HG02943 (cell line): ENCODE data around the gene RPL28.

Source experiments
- ATAC-seq: cut with Tn5 transposase; IDR thresholded peaks from one replicate; pipeline ENCODE4 v1.9.1; 2021; ENCODE audit warnings: mild to moderate bottlenecking, low read depth, moderate library complexity; ENCODE audit not compliant: unreplicated experiment

RPL28 gene

DNA sequence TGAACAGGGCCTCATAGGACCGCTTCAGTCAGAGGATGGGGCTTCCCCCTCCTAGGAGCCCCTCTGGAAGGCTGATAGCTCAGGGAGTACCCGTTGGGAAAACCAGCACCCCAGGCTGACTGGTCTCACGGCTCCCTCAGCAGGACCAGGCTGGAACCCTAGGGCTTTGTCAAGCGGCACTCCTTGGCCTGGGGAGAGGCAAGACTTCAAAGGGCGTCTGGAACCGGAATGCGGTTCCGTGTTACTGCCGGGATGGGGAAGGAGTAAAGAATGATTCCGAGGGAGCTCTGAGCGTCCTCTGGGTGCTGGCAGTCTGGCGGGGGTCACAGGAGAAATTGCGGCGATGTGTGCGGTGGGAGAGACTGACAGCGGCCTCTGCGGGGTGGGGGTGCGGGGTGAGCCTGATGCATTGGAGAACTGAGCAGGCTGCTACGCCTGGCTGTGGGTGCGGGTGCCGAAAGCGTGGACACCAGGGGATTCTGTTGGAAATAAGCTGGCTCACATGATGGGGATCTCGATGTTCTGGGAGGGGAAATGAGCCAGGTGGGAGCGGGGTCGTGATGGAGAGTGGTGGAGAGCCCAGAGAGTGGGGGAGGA lies 33.1 kb upstream of the RPL28 start:
- no peak for ATAC-seq

DNA sequence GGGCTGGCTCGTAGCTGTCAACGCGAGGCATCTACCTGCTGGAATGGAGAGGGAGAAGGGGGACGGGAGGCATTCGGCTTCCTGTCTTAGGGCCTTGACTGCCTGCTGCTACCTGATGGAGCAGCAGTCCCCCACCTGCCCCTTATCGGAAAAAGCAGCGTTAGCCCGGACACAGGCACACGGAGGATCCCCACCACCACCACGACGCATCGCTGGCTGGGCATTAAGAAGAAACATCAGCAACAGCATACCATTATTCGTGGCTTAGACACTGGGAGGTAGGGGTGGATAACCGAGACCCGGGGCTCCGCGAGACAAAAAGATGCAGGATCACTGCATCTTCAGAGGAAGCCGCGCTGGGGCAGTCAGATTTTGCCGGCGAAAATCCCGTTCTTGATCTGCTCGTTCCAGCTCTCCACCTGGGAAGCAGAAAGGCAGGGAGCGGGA lies 32.4 kb upstream of the RPL28 start:
- ATAC-seq = no peak

DNA sequence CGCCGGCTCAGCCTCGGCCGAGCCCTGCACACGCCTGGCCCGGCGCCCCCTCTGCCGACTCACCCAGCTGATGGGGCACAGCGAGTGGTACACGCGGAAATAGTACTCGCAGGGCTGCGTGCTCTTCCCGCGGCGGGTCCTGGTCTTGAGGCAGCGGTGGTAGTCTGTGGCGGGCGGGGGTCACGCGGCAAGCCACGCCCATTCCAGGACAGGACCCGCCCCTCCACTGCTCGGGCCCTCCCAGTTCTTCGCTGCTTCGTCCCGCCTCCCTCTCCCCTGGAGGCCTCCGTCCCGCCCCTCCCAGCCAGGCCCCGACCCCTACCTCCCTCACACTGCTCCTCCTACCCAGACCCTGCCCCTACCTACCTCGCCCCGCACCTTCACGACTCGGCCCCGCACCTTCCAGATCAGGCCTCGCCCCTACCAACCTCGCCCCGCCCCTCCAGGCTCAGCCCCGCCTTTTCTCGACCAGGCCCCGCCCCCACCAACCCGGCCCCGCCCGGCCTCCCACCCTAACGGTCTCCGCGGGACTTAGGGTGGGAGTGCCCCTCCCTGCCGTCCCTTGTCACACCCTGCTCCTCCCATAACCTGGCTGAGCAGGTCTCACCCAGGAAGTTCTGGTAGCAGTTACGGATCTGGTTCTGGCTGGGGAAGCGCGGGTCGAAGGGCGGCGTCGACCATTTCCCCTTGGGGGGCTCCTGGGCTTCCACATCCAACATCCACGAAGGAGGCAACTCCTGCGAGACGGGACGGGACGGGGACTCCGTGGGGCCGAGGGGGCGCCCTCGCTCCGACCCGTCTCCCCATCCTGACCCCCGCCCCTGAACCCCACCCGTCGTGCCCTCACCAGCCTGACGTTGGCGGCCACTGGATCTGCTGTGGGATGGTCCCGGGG lies 31.7 kb upstream of the RPL28 start:
- ATAC-seq = no peak

DNA sequence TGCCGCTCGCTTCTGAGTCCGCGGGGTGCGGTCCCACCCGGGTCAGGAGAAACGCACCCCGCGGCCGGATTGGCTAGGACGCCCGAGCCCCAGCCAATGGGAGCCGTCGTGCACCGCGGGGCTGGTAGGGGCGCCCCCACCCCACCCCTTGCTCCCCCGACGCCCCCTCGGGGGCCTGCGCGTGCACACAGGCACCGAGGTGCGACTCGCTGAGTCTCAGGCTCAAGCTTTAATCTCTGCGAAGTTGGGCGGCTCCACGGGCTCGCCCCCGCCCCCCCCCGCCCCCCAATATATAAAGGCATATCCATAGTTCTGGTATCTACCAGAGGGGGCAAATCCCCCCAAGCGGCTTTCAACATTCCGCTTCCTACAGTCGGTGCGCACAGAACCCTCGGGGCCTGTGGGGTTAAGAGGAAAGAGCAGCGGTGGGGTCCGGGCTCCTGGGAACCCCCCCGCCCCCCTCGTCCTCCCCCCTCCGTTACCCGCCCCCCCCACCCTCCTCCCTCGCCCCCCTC lies 31.0 kb upstream of the RPL28 start, which contains the start of gene COX6B2:
Gene COX6B2 (minus strand): TSS at position 22 of the 515 bp plus-strand sequence. CDS start 198 bp downstream, outside the sequence.
- ATAC-seq = no peak

DNA sequence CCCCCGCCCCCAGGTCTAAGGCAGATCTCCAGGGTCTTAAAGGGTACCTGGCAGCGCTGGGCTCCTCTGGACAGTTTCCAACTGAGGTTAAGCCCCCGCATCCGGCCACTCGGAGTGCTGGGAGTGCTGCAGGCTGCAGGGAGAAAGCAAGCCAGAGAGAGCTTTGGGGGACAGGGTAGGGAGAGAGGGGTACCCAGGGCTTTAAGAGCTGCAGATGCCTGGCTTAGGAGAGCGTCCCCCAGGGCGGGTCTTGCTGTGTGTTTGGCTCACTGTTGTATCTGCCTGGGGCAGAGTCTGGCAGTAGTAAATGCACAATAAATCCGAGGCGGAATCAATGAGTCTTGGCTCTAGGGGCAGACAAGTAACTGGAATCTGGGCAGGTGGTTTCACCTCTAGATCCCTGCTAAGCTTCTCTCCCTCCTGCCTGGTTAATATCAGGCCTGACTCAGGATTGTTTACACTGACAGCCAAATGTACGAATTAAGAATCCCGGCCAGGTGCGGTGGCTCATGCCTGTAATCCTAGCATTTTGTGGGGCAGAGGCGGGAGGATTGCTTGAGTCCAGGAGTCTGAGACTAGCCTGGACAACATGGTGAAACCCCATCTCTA lies 30.4 kb upstream of the RPL28 start:
- no peak for ATAC-seq

DNA sequence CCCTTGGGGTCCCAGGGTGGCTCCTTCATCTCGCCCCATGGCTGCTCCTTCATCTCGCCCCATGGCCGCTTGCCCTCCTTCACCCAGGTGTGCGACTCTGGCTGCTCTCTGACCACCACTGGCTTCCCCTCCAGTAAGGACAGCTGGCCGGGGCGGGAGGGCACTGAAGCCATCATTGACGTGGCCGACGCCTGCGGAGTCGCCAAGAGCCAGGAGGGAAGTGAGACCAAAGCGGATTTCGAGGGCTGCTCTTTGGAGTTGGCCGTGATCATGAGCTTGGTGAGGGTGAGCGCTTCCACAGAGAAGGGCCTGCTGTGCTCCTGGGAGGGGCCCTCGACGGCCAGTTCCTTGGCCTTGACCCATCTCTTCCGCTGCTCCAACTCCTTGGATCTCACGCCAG lies 27.2 kb upstream of the RPL28 start:
- no peak for ATAC-seq

DNA sequence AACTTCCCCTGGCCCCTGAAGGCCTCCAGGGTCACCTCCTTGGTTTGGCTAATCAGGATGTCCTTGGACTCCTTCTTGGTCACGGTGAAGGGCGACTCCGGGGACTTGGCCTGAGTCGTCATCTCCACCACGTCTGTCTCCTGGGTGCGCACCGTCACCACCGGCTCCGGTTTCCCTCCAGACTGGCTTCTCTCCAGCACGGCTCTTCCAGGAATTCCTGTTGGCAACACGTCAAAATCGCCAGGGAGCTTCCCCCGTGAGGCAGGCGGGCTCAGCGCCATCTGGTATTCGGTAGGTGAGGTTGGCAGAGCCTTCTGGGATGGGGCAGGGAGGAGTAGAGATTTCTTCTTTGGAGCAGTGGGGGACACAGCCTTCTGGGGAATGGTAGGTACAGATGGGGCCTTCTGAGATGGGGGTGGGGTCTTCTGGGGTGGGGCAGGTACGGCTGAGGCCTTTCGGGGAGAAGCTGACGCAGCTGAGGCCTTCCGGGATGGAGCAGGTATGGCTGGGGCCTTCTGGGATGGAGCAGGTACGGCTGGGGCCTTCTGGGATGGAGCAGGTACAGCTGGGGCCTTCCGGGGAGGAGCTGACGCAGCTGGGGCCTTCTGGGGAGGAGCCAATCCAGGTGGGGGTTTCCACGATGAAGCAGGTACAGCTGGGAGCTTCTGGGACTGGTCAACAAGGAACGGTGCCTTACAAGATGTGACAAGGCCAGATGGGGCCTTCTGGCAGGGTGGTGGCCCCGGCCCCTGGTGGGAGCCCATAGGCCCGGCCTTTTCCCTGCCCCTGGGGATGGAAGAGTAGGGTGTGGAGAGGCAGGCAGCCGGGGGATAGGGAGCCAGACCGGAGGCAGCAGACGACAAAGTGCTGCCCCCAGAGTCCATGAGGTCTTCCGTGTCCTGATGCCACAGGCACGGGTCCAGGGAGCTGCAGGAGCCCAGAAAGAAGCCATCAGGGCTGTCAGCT lies 26.5 kb upstream of the RPL28 start:
- no peak for ATAC-seq

DNA sequence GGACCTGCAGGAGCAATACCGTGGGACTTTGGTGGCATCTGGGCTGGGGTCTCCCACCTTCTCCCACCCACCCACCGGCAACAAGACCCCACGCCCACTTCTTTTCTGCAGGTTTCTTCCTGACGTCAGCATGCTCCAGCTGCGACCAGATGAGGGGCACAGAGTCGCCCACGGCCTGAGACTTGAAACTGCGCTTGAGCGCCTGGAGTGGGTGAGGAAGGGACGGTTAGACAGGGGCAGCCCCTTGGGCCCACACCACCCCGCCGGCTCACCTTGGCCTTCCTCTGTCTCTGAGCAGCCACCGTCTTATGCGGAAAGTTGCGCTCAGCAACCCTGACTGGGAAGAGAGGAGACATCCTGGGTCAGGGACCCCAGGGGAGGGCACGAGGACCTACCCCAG lies 24.8 kb upstream of the RPL28 start:
- ATAC-seq = no peak

DNA sequence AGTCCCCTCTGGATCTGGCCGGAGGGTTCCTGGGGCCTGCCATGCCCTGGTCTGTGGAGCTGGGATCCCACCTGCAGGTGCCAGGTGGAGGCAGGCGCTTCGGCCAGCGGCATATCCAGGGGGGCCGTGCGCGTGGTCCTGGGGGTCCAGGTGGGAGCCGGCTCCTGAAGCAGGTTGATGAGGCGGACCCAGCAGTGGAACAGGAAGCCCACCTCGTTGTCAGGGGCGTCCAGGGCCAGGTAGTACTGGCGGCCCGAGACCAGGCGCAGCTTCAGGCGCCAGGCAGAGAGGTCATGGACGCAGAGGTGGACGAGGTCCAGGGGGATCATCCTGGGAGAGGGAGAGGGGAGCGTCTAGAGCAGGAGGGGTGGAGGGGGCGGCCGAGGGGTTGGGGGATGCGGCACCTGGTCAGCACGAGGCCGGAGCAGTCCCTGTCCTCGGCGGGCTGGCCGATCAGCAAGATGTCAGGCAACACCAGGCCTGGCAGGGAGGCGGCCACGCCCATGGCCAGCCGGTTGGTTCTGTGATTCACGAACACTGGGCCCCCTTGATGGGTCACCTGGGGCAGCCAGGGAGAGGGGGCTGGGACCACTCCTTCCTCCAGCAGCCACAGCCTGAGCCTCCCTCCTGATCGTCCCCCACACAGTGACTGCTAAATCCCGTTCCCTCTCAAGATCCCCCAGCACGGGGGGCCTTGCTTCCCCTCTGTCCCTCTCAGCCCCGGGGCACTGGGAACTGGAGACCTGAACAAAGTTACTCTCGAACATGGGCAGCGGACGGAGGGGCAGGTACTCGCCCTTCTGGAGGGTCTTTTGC lies 23.4 kb upstream of the RPL28 start:
- no peak for ATAC-seq

DNA sequence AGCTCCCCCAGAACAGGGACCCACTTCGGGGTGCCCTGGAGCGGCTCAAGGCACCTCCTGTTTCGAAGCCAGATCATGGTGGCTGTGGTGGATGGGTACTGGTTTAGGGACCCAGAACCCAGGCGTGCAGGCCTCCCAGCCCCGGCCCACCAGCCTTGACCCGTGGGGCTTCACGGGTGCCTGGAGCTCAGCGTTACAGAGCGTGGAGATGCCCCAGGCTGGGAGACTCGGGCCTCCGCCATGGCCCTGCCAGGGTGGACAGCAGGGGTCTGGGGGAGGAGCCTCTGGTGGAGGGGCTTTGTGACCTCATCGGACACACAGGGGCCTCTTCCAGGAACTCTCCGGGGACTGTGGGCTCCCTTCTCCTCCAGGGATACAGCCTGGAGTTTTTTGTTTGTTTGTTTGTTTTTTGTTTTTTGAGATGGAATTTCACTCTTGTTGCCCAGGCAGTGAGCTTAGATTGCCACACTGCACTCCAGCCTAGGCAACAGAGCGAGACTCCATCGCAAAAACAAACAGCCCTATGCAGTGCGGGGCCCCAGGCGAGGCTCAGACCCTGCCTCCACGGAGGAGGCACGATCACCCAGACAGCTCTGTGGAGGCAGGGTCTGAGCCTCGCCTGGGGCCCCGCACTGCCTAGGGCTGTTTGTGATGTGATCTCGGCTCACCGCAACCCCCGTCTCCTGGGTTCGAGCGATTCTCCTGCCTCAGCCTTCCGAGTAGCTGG lies 22.6 kb upstream of the RPL28 start, which contains the start of gene GARIN5B:
Gene GARIN5B (minus strand): TSS at position 271 of the 727 bp plus-strand sequence. CDS start 194 bp downstream, at position 77.
- no peak for ATAC-seq

DNA sequence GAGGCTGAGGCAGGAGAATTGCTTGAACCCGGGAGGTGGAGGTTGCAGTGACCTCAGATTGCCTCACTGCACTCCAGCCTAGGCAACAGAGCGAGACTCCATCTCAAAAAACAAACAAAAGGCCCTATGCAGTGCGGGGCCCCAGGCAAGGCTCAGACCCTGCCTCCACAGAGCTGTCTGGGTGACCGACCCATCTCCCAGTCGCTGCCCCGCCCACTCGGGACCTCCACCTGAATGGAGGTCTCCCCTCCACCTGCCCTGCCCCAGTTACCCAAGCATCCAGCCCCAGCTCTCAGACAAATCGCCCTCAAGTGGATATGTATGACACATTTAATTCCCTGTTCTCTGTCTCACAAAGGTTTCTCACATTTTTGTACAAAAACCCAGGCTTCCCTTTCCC lies 20.5 kb upstream of the RPL28 start:
- ATAC-seq = no peak

DNA sequence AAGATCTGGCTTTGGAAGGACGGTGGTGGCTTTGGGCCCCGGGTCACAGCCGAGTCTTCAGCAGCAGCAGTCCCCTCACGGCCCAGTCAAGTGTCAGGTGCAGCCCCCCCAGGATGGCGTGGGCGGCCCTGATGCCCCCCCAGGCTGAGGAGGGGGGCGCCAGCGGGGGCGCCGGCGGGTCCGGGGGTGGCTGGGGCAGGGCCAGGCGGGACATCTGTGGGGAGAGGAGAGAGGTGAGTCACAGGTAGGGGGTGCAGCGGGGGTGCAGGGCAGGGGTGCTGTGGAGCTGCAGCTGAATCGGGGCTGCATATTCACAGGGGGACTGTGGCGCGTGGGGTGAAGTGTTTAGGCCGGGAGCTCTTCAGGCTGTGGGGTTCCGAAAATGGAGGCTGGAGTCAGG lies 19.8 kb upstream of the RPL28 start:
- no peak for ATAC-seq

DNA sequence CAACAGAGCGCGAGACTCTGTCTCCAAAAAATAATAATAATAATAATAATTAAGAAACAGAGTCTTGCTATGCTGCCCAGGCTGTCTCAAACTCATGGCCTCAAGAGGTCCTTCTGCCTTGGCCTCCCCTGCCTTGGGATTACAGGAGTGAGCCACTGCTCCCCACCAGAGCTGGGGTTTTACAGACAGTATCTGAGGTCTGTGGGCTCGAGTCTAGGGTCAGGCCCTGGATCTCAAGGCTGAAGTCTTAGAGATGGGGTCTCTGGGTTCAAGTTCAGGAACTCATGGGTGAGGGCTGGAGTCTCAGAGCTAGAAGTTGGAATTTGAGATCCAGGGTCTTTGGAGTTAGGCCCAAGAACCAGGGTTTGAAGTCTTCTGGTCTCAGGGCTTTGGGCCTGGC lies 18.9 kb upstream of the RPL28 start:
- no peak for ATAC-seq

DNA sequence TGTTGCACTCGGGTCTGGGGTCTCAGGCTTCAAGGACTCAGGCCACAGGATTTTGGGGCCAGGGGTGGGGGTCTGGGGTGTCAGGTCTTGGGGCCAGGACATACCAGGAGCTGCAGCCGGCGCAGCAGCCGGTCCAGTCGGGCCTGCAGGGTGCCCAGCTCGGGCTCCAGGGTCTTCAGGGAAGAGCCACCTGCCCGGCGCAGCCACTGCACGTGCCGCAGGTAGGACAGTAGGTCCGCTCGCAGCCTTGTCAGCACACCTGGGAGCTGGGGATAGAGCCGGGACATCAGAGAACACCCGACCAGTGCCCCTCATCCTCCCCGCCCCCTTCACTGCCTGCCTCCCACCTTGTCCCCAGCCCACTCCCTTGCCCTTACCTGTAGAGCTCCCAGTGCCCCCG lies 17.6 kb upstream of the RPL28 start:
- no peak for ATAC-seq

DNA sequence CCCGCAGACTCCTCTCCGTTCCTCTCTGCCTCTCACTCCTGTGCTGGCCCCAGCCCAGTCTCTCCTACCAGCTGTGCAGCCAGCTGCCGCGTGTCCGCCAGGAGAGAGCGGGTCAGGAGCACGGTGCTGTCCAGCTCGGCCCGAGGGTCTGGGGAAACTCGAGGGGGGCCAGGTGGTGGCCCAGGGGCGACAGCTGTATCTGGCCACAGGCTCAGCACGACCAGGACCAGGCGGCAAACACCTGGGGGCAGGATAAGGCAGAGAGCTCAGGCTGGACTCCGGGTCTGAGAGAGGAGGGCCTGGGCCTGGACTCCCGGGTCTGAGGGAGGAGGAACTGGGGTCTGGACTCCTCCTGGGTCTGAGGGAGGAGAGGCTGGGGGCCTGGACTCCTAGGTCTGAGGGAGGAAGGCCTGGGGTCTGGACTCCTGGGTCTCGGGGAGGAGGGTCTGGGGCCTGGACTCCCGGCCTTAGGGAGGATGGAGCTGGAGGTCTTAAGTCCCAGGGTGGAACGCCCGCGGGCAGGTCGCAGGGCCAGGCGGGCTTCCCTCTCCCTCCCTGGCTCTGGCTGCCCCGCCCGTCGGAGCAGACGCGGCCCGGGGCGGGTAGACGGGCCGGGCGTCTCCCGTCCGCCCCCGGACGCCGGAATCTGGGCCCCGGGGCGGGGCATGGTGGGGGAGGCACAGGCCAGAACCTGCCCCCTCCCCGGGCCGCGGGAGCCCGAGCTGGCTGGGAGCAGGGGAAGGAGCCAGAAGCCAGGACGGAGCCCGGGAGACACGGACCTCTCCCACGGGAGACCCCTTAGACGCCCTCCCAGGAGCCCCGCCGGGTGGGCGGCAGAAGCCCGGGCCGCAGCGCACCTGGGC lies 16.8 kb upstream of the RPL28 start:
- no peak for ATAC-seq

DNA sequence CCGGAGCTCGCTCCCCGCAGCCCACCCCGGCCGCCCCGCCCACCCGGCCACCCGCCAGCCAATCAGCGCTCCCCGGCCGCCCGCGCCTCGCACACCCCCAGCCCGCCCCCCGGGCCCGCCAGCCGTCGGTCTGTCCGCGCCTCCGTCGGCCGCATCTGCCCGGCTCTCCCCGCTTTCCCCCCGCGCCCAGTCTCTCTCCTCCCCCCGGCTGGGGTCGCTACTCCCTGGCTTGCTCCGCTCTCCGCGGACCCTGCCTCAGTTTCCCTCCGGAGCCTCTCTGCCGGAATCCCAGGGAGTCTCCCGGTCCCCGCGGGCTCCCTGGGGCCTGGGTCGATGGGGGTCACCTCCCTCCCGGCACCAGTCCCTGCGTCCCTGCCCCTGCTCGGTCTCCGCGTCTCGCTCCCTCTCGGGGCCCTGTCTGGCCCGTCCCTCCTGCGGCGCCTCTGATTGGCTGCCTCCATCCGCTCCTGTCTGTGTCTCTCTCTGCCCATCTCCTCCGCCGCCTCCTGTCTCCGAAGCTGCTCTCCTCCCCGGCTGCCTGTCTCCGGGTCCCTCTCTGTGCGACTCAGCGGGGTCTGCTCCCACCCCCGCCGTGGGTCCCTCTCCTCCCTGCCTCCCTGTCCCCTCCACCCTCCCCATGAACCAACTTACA lies 16.0 kb upstream of the RPL28 start:
- ATAC-seq = no peak

DNA sequence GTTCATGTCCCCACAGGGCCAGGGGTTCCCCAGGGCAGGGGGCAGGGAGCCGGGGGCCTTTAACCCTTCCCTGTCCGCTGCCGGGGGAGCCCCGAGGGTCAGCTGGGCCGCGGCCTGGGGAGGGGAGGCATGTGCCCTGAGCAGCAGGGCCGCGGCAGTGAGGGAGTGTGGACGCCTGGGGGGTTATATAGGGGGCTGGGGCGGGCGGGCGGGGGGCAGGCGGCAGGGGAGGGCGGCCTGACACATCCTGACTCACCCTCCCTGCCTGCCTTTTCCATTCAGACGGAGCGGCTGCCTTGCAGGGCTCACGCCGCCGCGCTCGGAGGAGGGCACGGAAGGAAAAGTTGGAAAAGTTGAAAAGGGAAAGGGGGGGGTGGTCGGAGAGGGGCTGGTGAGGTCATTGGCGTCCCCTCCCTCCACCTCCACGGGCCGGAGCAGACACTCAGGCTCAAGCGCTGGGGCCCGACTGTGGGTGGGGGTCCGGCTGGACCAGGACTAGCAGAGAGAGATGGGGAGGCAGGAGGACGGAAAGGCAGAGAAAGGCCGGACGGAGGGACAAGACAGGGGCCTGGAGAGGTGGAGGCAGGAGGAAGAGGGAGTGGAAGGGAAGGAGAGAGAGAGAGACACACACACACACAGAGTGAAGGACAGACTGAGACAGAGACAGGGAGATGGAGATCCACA lies 15.3 kb upstream of the RPL28 start, which contains the start of gene IL11:
Gene IL11 (minus strand): TSS at position 159 of the 684 bp plus-strand sequence. CDS start 153 bp downstream, at position 6.
- no peak for ATAC-seq
